CD4-positive, alpha-beta T cell treated with Interleukin-17A for 1 hour (primary cell): ENCODE measurements around the gene MCU.
"Not testable (repeated sequence)": the region's sequence is repeated elsewhere in the genome, so short reads cannot be mapped to it uniquely, and the experiment has no call there.

Source experiments
- DNase-seq: peaks from one replicate; pipeline ENCODE4 v3.0.0-alpha.2; 2020

The MCU gene

GRCh38 chr10:72733989-72734388, 42.0 kb downstream of the MCU start:
- DNase-seq, result no peak

- no peak for DNase-seq
Measured at GRCh38 chr10:72735288-72735936, 43.5 kb downstream of the MCU start.

- no peak for DNase-seq
Measured at GRCh38 chr10:72736176-72736827, 44.4 kb downstream of the MCU start.

GRCh38 chr10:72736828-72737220, 44.9 kb downstream of the MCU start:
- no peak for DNase-seq

GRCh38 chr10:72737357-72737756, 45.4 kb downstream of the MCU start:
- not testable (repeated sequence) for DNase-seq

- DNase-seq, result no peak
Measured at GRCh38 chr10:72738486-72738885, 46.5 kb downstream of the MCU start.

- no peak for DNase-seq
Measured at GRCh38 chr10:72740528-72740927, 48.6 kb downstream of the MCU start.

GRCh38 chr10:72742092-72742491, 50.1 kb downstream of the MCU start:
- DNase-seq, result no peak

GRCh38 chr10:72742797-72743196, 50.9 kb downstream of the MCU start:
- no peak for DNase-seq

- DNase-seq, result no peak
Measured at GRCh38 chr10:72744566-72744965, 52.6 kb downstream of the MCU start.

- no peak for DNase-seq
Measured at GRCh38 chr10:72746426-72747363, 54.8 kb downstream of the MCU start.

- DNase-seq, result no peak
Measured at GRCh38 chr10:72747521-72747920, 55.6 kb downstream of the MCU start.

- no peak for DNase-seq
Measured at GRCh38 chr10:72753760-72754231, 61.9 kb downstream of the MCU start.

- DNase-seq, result no peak
Measured at GRCh38 chr10:72754275-72755032, 62.5 kb downstream of the MCU start.

- DNase-seq, result no peak
Measured at GRCh38 chr10:72756674-72757385, 64.9 kb downstream of the MCU start.

GRCh38 chr10:72757732-72758131, 65.8 kb downstream of the MCU start:
- DNase-seq, result no peak

GRCh38 chr10:72758930-72759329, 67.0 kb downstream of the MCU start:
- not testable (repeated sequence) for DNase-seq

GRCh38 chr10:72759584-72759983, 67.6 kb downstream of the MCU start:
- no peak for DNase-seq

GRCh38 chr10:72761498-72761897, 69.6 kb downstream of the MCU start:
- no peak for DNase-seq

- no peak for DNase-seq
Measured at GRCh38 chr10:72762042-72762441, 70.1 kb downstream of the MCU start.

- no peak for DNase-seq
Measured at GRCh38 chr10:72763201-72763600, 71.3 kb downstream of the MCU start.

- DNase-seq, result no peak
Measured at GRCh38 chr10:72764151-72764550, 72.2 kb downstream of the MCU start.
